GM23248 (cell line): ENCODE results near the gene SYT1.

Experiments used
- EZH2 ChIP-seq: fragments of 200-600 bp; sonication (generic); IDR thresholded peaks from 2 replicates; pipeline ENCODE4 v1.6.1; 2018; ENCODE audit warnings: antibody characterized with exemption, mild to moderate bottlenecking; ENCODE audit not compliant: insufficient read depth, poor library complexity, severe bottlenecking
- EZH2phosphoT487 ChIP-seq: fragments of 200-600 bp; sonication (generic); IDR thresholded peaks from 2 replicates; pipeline ENCODE4 v1.6.1; 2018; ENCODE audit warnings: antibody characterized with exemption, moderate library complexity, mild to moderate bottlenecking, low read depth; ENCODE audit not compliant: insufficient read depth

- TF ChIP-seq EZH2phosphoT487 = no peak
- TF ChIP-seq EZH2 = no peak
Observed at GRCh38 chr12:79059557-79059956, 195.0 kb downstream of the SYT1 start.
